ENCODE results near the gene TAMM41.

Gene TAMM41

GRCh38 chr3:11784971-11785377 lies 61.7 kb downstream of the TAMM41 start:
- Histone ChIP-seq H3K9me2 (replicated peaks; ENCODE audit: insufficient read depth, low read length) (no peaks in the 10 kb centered on the region), H3K9me3 (replicated peaks; ENCODE audit: insufficient read depth, low read length) (no peaks in the 10 kb centered on the region), H3K27me3 (replicated peaks; ENCODE audit: insufficient read depth, low read length) (no peaks in the 10 kb centered on the region), H4K20me1 (ENCODE audit: insufficient read depth, low read length) (no peaks in the 10 kb centered on the region), H3K79me2 (ENCODE audit: low read length) (no peaks in the 10 kb centered on the region), H3K36me3 (replicated peaks; ENCODE audit: insufficient read depth, low read length) (no peaks in the 10 kb centered on the region), H3K4me3 (ENCODE audit: low read length) (no peak overlapping the region), H3F3A (ENCODE audit: insufficient read depth, low read length) (no peaks in the 10 kb centered on the region), H3K4me2 (ENCODE audit: low read depth, low read length) (no peak overlapping the region), H3K27ac (ENCODE audit: low read length) (no peak overlapping the region), H2AFZ (ENCODE audit: low read length) (no peak overlapping the region), H3K9ac (ENCODE audit: low read length) (no peak overlapping the region), H3K4me1 (ENCODE audit: low read length) (no peaks in the 10 kb centered on the region)
- no peak for DNase-seq
- TF ChIP-seq CTCF (IDR thresholded peaks at IDR 0.05; ENCODE audit: low read length): no peak

GRCh38 chr3:11780341-11780740 lies 66.3 kb downstream of the TAMM41 start:
- no peaks in the 10 kb centered on the region for H3K4me1 ChIP-seq (ENCODE audit: low read length)
- no peak overlapping the region for H2AFZ ChIP-seq (ENCODE audit: low read length)
- no peak overlapping the region for H3K27ac ChIP-seq (ENCODE audit: low read length)
- TF ChIP-seq EZH2phosphoT487 (IDR thresholded peaks at IDR 0.05; ENCODE audit: low read length) (no peak), CTCF (IDR thresholded peaks at IDR 0.05; ENCODE audit: low read length) (no peak), EZH2 (optimal IDR thresholded peaks at IDR 0.05; ENCODE audit: low read depth, low read length) (no peak)
- H3K27me3 ChIP-seq (replicated peaks; ENCODE audit: insufficient read depth, low read length): no peaks in the 10 kb centered on the region
- no peaks in the 10 kb centered on the region for H3K36me3 ChIP-seq (replicated peaks; ENCODE audit: insufficient read depth, low read length)
- H3K4me3 ChIP-seq (ENCODE audit: low read length): no peak overlapping the region
- no peaks in the 10 kb centered on the region for H3K9me2 ChIP-seq (replicated peaks; ENCODE audit: insufficient read depth, low read length)
- H3K4me2 ChIP-seq (ENCODE audit: low read depth, low read length): no peak overlapping the region
- no peak overlapping the region for H3K9ac ChIP-seq (ENCODE audit: low read length)
- H3K79me2 ChIP-seq (ENCODE audit: low read length): no peaks in the 10 kb centered on the region
- H4K20me1 ChIP-seq (ENCODE audit: insufficient read depth, low read length): no peaks in the 10 kb centered on the region
- no peaks in the 10 kb centered on the region for H3F3A ChIP-seq (ENCODE audit: insufficient read depth, low read length)
- H3K9me3 ChIP-seq (replicated peaks; ENCODE audit: insufficient read depth, low read length): no peaks in the 10 kb centered on the region
- no peak for DNase-seq

- H2AFZ ChIP-seq (ENCODE audit: low read length): no peak overlapping the region
- H3K9ac ChIP-seq (ENCODE audit: low read length): no peak overlapping the region
- no peak for TF ChIP-seq CTCF (IDR thresholded peaks at IDR 0.05; ENCODE audit: low read length)
- no peak for TF ChIP-seq EZH2phosphoT487 (IDR thresholded peaks at IDR 0.05; ENCODE audit: low read length)
- TF ChIP-seq EZH2 (optimal IDR thresholded peaks at IDR 0.05; ENCODE audit: low read depth, low read length): no peak
- H3K9me2 ChIP-seq (replicated peaks; ENCODE audit: insufficient read depth, low read length): no peaks in the 10 kb centered on the region
- H3K36me3 ChIP-seq (replicated peaks; ENCODE audit: insufficient read depth, low read length): no peaks in the 10 kb centered on the region
- H3K9me3 ChIP-seq (replicated peaks; ENCODE audit: insufficient read depth, low read length): no peaks in the 10 kb centered on the region
- H3K4me2 ChIP-seq (ENCODE audit: low read depth, low read length): no peak overlapping the region
- no peak overlapping the region for H3K4me3 ChIP-seq (ENCODE audit: low read length)
- no peaks in the 10 kb centered on the region for H3K4me1 ChIP-seq (ENCODE audit: low read length)
- no peak for DNase-seq
- no peaks in the 10 kb centered on the region for H3K27me3 ChIP-seq (replicated peaks; ENCODE audit: insufficient read depth, low read length)
- no peaks in the 10 kb centered on the region for H3F3A ChIP-seq (ENCODE audit: insufficient read depth, low read length)
- H4K20me1 ChIP-seq (ENCODE audit: insufficient read depth, low read length): no peaks in the 10 kb centered on the region
- no peak overlapping the region for H3K27ac ChIP-seq (ENCODE audit: low read length)
- no peaks in the 10 kb centered on the region for H3K79me2 ChIP-seq (ENCODE audit: low read length)
Observed at GRCh38 chr3:11779626-11780025, 67.1 kb downstream of the TAMM41 start.

Measured in MM.1S (cell line).